Measurements from ENCODE around the gene PUM2. TPM values are rescaled to one million over a fixed set of nuclear protein-coding genes. Genes with fewer than 3 reads are reported as not detected.
A peak's percentile ranks its signal among the peaks of the same experiment; 100 is the strongest.

PUM2 gene
- total and polyA plus RNA-seq, 2 of the 13 experiments (the other 11 are each of a cell fraction or from before 2014, with no cell fraction given), result 69.6 to 69.8 TPM

GRCh38 chr2:20396356-20397000, 45.8 kb upstream of the PUM2 start (continued):
- TF ChIP-seq EP300 (IDR thresholded peaks at IDR 0.05; ENCODE audit: low read depth in 2 of 2, low read length in 2 of 2), result no peak
- TF ChIP-seq EP300 (CRISPR knock-in tag; IDR thresholded peaks at IDR 0.05; ENCODE audit: borderline replicate concordance), result no peak
- no peak for TF ChIP-seq GATA4 (IDR thresholded peaks at IDR 0.05; ENCODE audit: borderline replicate concordance, low read depth)
- TF ChIP-seq, protein P1, sequence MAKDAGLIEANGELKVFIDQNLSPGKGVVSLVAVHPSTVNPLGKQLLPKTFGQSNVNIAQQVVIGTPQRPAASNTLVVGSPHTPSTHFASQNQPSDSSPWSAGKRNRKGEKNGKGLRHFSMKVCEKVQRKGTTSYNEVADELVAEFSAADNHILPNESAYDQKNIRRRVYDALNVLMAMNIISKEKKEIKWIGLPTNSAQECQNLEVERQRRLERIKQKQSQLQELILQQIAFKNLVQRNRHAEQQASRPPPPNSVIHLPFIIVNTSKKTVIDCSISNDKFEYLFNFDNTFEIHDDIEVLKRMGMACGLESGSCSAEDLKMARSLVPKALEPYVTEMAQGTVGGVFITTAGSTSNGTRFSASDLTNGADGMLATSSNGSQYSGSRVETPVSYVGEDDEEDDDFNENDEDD (CRISPR knock-in tag; IDR thresholded peaks at IDR 0.05; ENCODE audit: borderline replicate concordance), result no peak
- no peak for TF ChIP-seq ZNF550 (CRISPR knock-in tag; IDR thresholded peaks at IDR 0.05; ENCODE audit: borderline replicate concordance)
- no peak; the same call in none of the 2 replicates for TF ChIP-seq ZNF501 (CRISPR knock-in tag; IDR thresholded peaks at IDR 0.05)
- TF ChIP-seq, protein P2, sequence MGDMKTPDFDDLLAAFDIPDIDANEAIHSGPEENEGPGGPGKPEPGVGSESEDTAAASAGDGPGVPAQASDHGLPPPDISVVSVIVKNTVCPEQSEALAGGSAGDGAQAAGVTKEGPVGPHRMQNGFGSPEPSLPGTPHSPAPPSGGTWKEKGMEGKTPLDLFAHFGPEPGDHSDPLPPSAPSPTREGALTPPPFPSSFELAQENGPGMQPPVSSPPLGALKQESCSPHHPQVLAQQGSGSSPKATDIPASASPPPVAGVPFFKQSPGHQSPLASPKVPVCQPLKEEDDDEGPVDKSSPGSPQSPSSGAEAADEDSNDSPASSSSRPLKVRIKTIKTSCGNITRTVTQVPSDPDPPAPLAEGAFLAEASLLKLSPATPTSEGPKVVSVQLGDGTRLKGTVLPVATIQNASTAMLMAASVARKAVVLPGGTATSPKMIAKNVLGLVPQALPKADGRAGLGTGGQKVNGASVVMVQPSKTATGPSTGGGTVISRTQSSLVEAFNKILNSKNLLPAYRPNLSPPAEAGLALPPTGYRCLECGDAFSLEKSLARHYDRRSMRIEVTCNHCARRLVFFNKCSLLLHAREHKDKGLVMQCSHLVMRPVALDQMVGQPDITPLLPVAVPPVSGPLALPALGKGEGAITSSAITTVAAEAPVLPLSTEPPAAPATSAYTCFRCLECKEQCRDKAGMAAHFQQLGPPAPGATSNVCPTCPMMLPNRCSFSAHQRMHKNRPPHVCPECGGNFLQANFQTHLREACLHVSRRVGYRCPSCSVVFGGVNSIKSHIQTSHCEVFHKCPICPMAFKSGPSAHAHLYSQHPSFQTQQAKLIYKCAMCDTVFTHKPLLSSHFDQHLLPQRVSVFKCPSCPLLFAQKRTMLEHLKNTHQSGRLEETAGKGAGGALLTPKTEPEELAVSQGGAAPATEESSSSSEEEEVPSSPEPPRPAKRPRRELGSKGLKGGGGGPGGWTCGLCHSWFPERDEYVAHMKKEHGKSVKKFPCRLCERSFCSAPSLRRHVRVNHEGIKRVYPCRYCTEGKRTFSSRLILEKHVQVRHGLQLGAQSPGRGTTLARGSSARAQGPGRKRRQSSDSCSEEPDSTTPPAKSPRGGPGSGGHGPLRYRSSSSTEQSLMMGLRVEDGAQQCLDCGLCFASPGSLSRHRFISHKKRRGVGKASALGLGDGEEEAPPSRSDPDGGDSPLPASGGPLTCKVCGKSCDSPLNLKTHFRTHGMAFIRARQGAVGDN (CRISPR knock-in tag; IDR thresholded peaks at IDR 0.05), result peak; percentile 26; the same call in 1 of the 2 replicates
- TF ChIP-seq ZNF12 (CRISPR knock-in tag; IDR thresholded peaks at IDR 0.05), result no peak
- TF ChIP-seq BCL3 (CRISPR knock-in tag; IDR thresholded peaks at IDR 0.05), result 0 out of 2 replicates have a peak, but pooled peaks have one; percentile 36
- 0 out of 2 replicates have a peak, but pooled peaks have one; percentile 30 for TF ChIP-seq ZNF547 (CRISPR knock-in tag; IDR thresholded peaks at IDR 0.05)
- TF ChIP-seq NONO (IDR thresholded peaks at IDR 0.05), result no peak
- TF ChIP-seq NONO (CRISPR knock-in tag; conservative IDR thresholded peaks at IDR 0.05), result peak; percentile 28; the same call in 1 of the 2 replicates
- no peak for TF ChIP-seq FOXA3 (CRISPR knock-in tag; IDR thresholded peaks at IDR 0.05)
- no peak for TF ChIP-seq ZNF792 (CRISPR knock-in tag; IDR thresholded peaks at IDR 0.05)
- TF ChIP-seq KLF9 (CRISPR knock-in tag; IDR thresholded peaks at IDR 0.05; ENCODE audit: low read depth), result no peak
- TF ChIP-seq ZNF772 (CRISPR knock-in tag; IDR thresholded peaks at IDR 0.05), result 0 out of 2 replicates have a peak, but pooled peaks have one; percentile 6
- TF ChIP-seq ZNF674 (CRISPR knock-in tag; IDR thresholded peaks at IDR 0.05; ENCODE audit: low read depth), result no peak
- TF ChIP-seq ONECUT2 (CRISPR knock-in tag; IDR thresholded peaks at IDR 0.05), result no peak
- no peak for TF ChIP-seq ZBTB20 (CRISPR knock-in tag; IDR thresholded peaks at IDR 0.05; ENCODE audit: borderline replicate concordance, low read depth)
- no peak for TF ChIP-seq SALL2 (CRISPR knock-in tag; IDR thresholded peaks at IDR 0.05)
- peak; percentile 3 for TF ChIP-seq ZEB1 (IDR thresholded peaks at IDR 0.05; ENCODE audit: insufficient replicate concordance, low read depth)
- TF ChIP-seq GPBP1L1 (CRISPR knock-in tag; IDR thresholded peaks at IDR 0.05), result no peak
- TF ChIP-seq ZNF44 (CRISPR knock-in tag; IDR thresholded peaks at IDR 0.05), result peak; percentile 75; the same call in 1 of the 2 replicates
